Non-pigmented ciliary epithelial cell (primary cell): ENCODE data around the gene CLEC14A.

Experiments
- DNase-seq: peaks from one replicate; pipeline ENCODE4 v3.0.0-alpha.2; 2010; ENCODE audit warnings: low read depth

The CLEC14A gene

GRCh38 chr14:38248321-38249028, 7.4 kb downstream of the CLEC14A start:
- DNase-seq = no peak

DNA sequence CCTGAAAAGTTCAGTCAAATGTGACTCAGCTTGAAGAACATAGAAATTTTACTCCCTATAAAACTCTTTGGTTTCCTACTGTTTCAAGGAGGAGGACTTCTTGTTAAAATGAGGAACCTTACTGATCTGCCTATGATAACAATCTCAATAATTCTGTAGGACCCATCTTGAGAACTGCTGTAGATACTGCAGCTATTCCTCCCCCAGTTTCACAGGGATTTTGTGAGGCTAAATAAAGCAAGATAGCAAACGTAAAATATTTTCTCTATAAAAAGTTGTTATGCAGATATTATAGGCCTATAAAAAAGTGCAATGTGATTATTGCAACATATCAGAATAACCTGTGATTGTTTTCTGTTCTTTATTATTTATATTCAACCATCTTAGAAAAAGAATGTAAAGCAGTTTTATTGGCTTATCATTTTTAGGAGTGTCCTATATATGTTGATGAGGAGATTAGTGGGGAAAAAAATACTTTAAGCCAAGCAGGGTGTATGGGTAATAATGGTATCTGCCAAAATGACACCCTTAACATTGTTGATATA, 12.1 kb downstream of the CLEC14A start:
- DNase-seq = no peak

GRCh38 chr14:38238878-38239277, 17.0 kb downstream of the CLEC14A start:
- DNase-seq = no peak

DNA sequence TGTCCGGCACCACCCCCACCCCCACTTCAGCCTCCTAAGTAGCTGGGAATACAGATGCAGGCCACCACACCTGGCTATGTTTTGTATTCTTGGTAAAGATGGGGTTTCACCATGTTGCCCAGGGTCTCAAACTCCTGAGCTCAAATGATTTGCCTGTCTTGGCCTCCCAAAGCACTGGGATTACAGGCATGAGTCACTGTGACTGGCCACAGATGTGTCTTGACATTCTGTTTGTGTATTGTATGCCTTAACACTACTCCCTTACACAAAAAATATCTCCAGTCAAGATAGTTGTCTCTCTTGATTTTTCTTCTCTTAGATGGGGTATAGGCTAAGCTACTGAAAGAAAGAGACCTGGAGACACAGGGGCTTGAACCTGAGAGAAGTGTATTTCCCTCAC, 17.6 kb downstream of the CLEC14A start:
- no peak for DNase-seq

- no peak for DNase-seq
Measured at GRCh38 chr14:38233218-38233617, 22.7 kb downstream of the CLEC14A start.

DNA sequence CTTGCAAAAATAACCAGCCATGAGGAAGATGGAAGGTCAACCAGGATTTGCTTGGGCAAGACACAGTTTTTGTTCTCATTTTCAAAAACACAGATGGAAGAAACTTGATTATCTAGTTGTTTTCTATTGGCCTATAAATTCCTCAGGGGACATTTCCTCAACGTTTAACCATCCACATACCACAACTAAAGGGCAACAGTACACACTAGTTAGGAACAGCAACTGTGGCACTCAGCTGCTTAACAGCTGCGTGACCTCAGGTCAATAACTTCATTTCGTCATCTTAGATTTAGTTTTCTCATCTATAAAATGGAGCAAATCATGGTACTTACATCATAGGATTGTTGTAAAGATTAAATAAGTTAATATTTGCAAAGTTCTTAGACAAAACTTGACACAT, 29.5 kb downstream of the CLEC14A start:
- DNase-seq = no peak

DNA sequence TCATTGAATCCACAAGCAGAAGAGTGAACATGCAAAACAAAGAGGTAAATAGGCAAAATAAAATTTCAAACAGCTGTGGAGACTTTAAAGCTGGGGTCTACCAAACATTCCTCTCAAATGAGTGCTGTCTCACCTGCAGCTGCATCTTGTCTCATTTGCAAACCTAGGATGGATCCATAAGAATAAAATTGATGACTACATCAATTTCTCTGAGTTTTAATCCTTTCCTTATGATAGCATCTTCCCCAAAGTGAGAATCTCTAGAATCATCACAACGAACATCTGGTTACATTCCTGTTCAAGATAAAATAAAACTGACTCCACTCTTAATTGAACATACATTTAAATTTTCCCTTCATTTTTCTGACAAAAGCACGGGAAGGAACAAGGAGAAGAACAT, 29.9 kb downstream of the CLEC14A start:
- DNase-seq = no peak

DNA sequence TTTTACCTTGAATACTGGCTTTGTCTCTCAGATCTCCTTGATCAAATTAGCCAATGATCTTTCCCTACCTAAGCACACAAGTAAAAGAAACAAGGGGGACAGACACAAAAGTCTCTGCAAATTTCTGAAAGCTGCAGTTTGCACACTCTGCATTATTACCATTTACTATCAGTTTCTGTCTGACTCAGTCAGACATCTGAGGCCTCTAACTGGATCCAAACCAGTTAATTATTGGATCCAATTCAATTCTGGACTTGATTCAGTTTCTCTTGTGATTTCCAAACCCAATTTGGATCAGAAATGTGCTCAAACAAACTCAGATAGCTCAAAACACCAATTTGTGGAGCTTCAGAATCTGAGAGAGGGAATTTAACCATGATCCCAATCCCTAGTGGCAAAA, 31.6 kb downstream of the CLEC14A start:
- DNase-seq = no peak

DNA sequence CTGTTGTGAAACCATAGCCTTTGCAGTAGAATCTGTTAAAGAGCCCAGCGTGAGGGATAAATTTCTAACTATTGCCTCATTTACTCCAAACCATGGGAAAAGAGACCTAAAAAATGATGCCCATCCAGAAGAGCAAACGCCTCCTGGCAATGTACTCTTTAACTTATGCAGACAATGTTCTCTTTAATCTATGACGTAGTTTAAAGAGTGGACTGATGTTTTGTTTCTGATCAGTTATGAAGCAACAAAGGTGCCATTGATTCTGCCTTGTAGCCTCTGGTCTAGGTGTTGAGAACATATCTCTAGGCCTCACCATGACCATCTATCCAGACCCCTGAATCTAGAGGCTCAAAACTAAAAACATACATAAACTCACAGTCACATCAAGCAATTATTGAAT, 34.8 kb downstream of the CLEC14A start:
- DNase-seq = no peak

- no peak for DNase-seq
Measured at GRCh38 chr14:38217553-38217952, 38.3 kb downstream of the CLEC14A start.

GRCh38 chr14:38213001-38213400, 42.9 kb downstream of the CLEC14A start:
- no peak for DNase-seq

DNA sequence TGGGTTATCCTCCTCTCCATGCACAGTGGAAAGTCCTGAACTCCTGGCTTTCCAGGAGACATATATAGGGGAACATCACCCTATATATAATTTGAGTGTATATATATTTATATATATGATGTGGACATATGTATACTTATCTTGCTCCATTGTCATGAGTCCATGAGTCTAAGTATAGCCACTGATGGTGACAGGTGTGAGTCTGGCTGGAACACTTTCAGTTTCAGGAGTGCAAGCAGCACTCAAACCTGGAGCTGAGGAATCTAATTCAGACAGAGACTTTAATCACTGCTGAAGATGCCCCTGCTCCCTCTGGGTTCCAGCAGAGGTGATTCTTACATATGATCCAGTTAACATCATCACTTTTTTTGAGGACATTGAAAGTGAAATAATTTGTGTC, 43.8 kb downstream of the CLEC14A start:
- no peak for DNase-seq

GRCh38 chr14:38211255-38211735, 44.6 kb downstream of the CLEC14A start:
- no peak for DNase-seq

- DNase-seq = no peak
Measured at GRCh38 chr14:38210587-38211216, 45.2 kb downstream of the CLEC14A start.

DNA sequence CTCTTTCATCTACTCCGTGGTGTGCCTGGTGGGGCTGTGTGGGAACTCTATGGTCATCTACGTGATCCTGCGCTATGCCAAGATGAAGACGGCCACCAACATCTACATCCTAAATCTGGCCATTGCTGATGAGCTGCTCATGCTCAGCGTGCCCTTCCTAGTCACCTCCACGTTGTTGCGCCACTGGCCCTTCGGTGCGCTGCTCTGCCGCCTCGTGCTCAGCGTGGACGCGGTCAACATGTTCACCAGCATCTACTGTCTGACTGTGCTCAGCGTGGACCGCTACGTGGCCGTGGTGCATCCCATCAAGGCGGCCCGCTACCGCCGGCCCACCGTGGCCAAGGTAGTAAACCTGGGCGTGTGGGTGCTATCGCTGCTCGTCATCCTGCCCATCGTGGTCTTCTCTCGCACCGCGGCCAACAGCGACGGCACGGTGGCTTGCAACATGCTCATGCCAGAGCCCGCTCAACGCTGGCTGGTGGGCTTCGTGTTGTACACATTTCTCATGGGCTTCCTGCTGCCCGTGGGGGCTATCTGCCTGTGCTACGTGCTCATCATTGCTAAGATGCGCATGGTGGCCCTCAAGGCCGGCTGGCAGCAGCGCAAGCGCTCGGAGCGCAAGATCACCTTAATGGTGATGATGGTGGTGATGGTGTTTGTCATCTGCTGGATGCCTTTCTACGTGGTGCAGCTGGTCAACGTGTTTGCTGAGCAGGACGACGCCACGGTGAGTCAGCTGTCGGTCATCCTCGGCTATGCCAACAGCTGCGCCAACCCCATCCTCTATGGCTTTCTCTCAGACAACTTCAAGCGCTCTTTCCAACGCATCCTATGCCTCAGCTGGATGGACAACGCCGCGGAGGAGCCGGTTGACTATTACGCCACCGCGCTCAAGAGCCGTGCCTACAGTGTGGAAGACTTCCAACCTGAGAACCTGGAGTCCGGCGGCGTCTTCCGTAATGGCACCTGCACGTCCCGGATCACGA, 46.0 kb downstream of the CLEC14A start:
- no peak for DNase-seq

GRCh38 chr14:38208618-38209562, 47.0 kb downstream of the CLEC14A start:
- no peak for DNase-seq

DNA sequence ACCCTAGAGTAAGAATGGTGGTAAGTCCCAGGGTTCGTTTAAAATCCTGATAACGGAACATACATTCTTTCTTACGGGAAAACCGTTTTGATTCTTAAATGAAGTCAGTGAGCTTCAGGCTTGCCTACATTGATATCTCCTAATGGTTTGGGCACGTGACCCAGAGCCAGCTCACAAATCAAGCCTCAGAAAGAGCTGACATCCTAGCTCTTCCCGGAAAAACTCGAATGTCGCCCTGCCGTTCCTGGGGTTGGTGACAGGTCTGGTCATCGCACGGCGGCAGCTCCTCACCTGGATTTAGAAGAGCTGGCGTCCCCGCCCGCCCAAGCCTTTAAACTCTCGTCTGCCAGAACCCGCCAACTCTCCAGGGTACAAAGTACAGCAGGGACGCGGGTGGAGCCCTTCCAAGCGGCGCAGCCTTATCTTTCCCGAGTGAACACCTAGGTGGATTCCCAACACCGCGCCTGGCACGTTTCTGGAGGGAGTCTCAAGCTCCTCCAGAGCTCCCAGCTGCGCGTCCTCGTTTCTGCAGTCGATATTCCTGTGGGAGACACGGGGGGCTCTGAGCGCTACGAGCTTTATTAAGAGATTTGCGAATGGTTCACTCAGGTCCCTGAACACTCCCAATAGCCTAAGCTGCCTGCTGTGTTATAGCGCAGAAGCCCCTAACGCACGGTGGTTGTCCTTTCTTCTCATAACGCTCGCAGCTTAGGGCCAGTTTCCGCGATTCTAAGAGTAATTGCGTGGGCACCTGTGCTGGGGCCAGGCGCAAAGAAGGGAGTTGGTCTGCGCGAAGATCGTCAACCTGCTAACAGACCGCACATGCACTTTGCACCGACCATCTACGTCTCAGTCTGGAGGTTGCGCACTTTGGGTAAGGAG, 47.9 kb downstream of the CLEC14A start, which contains the start of gene SSTR1:
Gene SSTR1 (plus strand): TSS at position 169 of the 882 bp plus-strand sequence. CDS start 1,486 bp downstream, outside the sequence.
- no peak for DNase-seq

GRCh38 chr14:38207377-38207735, 48.5 kb downstream of the CLEC14A start:
- no peak for DNase-seq

DNA sequence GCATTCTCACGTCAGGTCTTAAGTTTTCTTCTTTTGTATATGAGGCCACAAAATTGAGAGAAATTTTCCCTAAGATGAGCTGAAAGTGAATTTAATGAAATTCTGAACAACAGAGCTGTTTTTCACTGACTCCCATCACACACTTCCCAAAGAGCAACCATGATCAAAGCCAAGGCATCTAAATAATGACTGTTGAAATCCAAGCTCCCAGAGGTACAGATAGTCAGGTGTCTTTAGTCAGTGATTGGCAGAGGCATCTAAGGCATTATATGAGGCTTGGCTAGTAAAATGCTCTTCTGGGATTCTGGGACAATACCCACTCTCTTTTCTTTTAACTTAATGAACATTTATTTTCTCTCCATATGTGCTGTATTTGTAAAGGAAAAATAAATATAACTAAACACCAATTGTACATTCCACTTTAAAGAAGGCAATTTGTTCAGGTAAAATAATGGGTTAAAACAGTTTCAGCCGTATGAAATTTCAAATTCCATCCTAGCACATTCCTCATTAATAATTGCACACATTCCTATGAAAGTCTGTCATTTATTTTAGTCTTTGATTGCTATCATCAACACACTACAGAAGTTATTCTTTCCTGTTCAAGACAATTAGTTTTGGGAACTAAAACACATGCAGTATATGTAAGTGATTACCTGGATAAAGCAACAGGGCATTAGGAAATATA, 49.1 kb downstream of the CLEC14A start:
- DNase-seq = no peak
